Astrocyte (in vitro differentiated cells and primary cell): ENCODE results near the gene STXBP3. TPM values are rescaled to one million over a fixed set of nuclear protein-coding genes. Genes with fewer than 3 reads are reported as not detected.

ENCODE experiments used
- DNase-seq: peaks from one replicate; pipeline ENCODE4 v3.0.0-alpha.2; 2010; ENCODE audit warnings: low read depth
- FAIRE-seq: peaks from 2 replicates; lab custom pipeline; 2011; peaks lifted over from hg19 to GRCh38; lab: Jason Lieb, UNC
- H2AFZ ChIP-seq: 2 replicates; pipeline ENCODE4 v1.6.0; 2012; ENCODE audit warnings: low read depth, low read length, inconsistent platforms
- H3K27ac ChIP-seq: 2 replicates; pipeline ENCODE4 v1.5.1; 2011; ENCODE audit warnings: low read depth, low read length, inconsistent platforms
- H3K27me3 ChIP-seq: 2 replicates; pipeline ENCODE4 v1.6.0; 2011; ENCODE audit warnings: low read length, inconsistent platforms; ENCODE audit not compliant: insufficient read depth
- H3K36me3 ChIP-seq: 2 replicates; pipeline ENCODE4 v1.5.1; 2011; ENCODE audit warnings: low read length, inconsistent platforms; ENCODE audit not compliant: insufficient read depth
- H3K4me1 ChIP-seq: 2 replicates; pipeline ENCODE4 v1.5.1; 2011; ENCODE audit warnings: low read length, inconsistent platforms; ENCODE audit not compliant: insufficient read depth
- H3K4me2 ChIP-seq: 2 replicates; pipeline ENCODE4 v1.6.0; 2012; ENCODE audit warnings: low read length, inconsistent platforms
- H3K4me3 ChIP-seq: 2 replicates; pipeline ENCODE4 v1.5.1; 2011; ENCODE audit warnings: low read depth, mild to moderate bottlenecking, low read length, inconsistent platforms; ENCODE audit not compliant: insufficient read depth
- H3K79me2 ChIP-seq: 2 replicates; pipeline ENCODE4 v1.6.0; 2012; ENCODE audit warnings: mild to moderate bottlenecking, low read length, inconsistent platforms; ENCODE audit not compliant: insufficient read depth
- H3K9ac ChIP-seq: 2 replicates; pipeline ENCODE4 v1.6.0; 2012; ENCODE audit warnings: mild to moderate bottlenecking, low read length, inconsistent platforms
- H3K9me3 ChIP-seq: 2 replicates; pipeline ENCODE4 v1.5.1; 2012; ENCODE audit warnings: low read depth, mild to moderate bottlenecking, low read length, inconsistent platforms; ENCODE audit not compliant: insufficient read depth
- H4K20me1 ChIP-seq: 2 replicates; pipeline ENCODE4 v1.6.0; 2012; ENCODE audit warnings: low read length, inconsistent platforms; ENCODE audit not compliant: insufficient read depth
- H3K27ac Mint-ChIP-seq: one replicate; pipeline ENCODE4 v1.8.0; 2021; ENCODE audit warnings: mild to moderate bottlenecking, mixed read lengths; ENCODE audit not compliant: unreplicated experiment
- H3K27me3 Mint-ChIP-seq: one replicate; pipeline ENCODE4 v1.8.0; 2021; ENCODE audit warnings: low read depth, mixed read lengths; ENCODE audit not compliant: unreplicated experiment
- H3K36me3 Mint-ChIP-seq: one replicate; pipeline ENCODE4 v1.8.0; 2021; ENCODE audit warnings: low read depth, mixed read lengths; ENCODE audit not compliant: unreplicated experiment
- H3K4me1 Mint-ChIP-seq: one replicate; pipeline ENCODE4 v1.8.0; 2021; ENCODE audit warnings: low read depth, mixed read lengths; ENCODE audit not compliant: unreplicated experiment
- H3K4me3 Mint-ChIP-seq: one replicate; pipeline ENCODE4 v1.8.0; 2021; ENCODE audit warnings: mild to moderate bottlenecking, moderate library complexity, mixed read lengths; ENCODE audit not compliant: unreplicated experiment
- H3K9me3 Mint-ChIP-seq: one replicate; pipeline ENCODE4 v1.8.0; 2021; ENCODE audit warnings: mild to moderate bottlenecking, mixed read lengths; ENCODE audit not compliant: unreplicated experiment
- EZH2 ChIP-seq: IDR thresholded peaks from 2 replicates; pipeline ENCODE4 v1.6.1; 2012; ENCODE audit warnings: mild to moderate bottlenecking, low read length, inconsistent platforms; ENCODE audit not compliant: insufficient read depth
- total RNA-seq: library from RNA; stranded (reverse); gene quantifications from 2 replicates; pipeline ENCODE4 v1.2.1, GENCODE V29; 2021
- TF ChIP-seq, protein P1 (sequence below): IDR thresholded peaks from 2 replicates; pipeline ENCODE4 v1.5.1; 2011; ENCODE audit warnings: low read depth, mild to moderate bottlenecking, inconsistent platforms, low read length, moderate library complexity; ENCODE audit not compliant: insufficient read depth

The STXBP3 gene
- total RNA-seq, 1 donor from 2014 or later = 48.5 TPM

DNA sequence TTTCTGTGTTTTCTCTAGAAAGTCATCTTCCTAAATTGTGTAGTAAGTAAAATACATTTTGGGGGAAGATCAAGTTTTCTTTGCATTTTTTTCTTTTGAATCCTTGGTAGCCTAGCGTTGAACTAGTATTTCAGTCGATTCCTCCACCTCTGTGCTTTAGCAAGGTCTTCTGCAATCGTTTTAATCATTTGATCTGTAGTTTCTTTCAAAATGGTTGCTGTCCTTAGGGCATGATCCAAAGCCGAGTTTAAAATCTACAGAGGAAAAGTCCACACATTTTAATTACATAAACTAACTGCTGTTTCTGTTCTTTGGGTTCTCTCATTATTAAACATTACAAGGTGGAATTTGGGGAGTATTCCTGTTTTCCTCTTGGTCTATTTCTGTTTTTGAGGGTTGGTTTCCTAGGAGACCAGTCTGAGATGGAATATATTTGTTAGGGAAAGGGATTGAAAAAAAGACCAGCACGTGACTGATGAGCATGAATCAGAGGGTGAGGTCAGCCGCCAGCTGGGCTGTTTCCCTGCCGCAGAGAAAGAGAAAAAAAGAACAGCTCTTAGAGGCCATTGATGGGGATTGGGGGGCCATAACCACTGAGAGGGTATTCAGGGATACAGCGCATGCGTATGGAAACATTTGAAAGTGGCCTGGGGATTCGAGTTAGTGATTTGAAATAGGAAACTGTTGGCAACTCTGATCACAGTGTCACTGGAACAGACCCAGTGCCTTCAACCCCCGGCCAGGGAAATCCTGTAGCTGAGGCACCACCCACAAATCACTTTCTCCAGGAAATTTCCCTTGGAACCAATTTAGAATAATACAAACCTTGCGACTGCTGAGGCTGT is 69.8 kb downstream of the STXBP3 start:
- Histone ChIP-seq H2AFZ (peak overlapping the region; percentile 31), H3K27ac (peak overlapping the region; percentile 98), H3K4me3 (peak overlapping the region; percentile 59), H4K20me1 (no peaks in the 10 kb centered on the region), H3K9ac (peak overlapping the region; percentile 90), H3K79me2 (no peaks in the 10 kb centered on the region), H3K4me1 (peaks cover 32% of the 10 kb centered on the region), H3K4me2 (peak overlapping the region; percentile 87), H3K36me3 (no peaks in the 10 kb centered on the region), H3K9me3 (no peaks in the 10 kb centered on the region), H3K27me3 (no peaks in the 10 kb centered on the region)
- Mint-ChIP-seq H3K4me1 (peaks cover 20% of the 10 kb centered on the region), H3K4me3 (peak overlapping the region; percentile 13), H3K27ac (peak overlapping the region; percentile 98), H3K27me3 (no peaks in the 10 kb centered on the region), H3K36me3 (peaks cover 4% of the 10 kb centered on the region), H3K9me3 (peaks cover 5% of the 10 kb centered on the region)
- peak; percentile 90 for FAIRE-seq
- TF ChIP-seq EZH2 = no peak
- TF ChIP-seq, protein P1, sequence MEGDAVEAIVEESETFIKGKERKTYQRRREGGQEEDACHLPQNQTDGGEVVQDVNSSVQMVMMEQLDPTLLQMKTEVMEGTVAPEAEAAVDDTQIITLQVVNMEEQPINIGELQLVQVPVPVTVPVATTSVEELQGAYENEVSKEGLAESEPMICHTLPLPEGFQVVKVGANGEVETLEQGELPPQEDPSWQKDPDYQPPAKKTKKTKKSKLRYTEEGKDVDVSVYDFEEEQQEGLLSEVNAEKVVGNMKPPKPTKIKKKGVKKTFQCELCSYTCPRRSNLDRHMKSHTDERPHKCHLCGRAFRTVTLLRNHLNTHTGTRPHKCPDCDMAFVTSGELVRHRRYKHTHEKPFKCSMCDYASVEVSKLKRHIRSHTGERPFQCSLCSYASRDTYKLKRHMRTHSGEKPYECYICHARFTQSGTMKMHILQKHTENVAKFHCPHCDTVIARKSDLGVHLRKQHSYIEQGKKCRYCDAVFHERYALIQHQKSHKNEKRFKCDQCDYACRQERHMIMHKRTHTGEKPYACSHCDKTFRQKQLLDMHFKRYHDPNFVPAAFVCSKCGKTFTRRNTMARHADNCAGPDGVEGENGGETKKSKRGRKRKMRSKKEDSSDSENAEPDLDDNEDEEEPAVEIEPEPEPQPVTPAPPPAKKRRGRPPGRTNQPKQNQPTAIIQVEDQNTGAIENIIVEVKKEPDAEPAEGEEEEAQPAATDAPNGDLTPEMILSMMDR = no peak
- peak; percentile 91 for DNase-seq

DNA sequence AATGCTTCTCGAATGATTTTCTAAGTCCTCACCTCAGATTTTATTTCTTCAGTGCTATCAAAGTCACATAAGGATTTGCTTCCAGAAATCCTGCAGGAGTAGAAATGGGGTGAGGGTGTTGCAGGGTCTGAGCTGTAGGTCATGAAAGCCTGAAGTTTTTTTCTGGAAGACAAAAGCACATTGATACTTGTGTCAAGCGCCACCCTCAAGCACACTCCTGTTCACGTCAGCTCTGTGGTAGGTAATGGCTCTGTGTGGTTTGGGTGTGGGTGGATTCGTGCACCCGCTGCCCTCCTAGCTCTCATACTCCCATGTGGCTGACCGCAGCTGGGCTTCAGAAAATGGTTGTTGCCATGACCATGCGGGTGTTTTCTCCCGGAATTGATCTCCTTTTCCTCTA is 70.5 kb downstream of the STXBP3 start:
- Histone ChIP-seq H3K9ac (peak overlapping the region; percentile 90), H4K20me1 (no peaks in the 10 kb centered on the region), H2AFZ (peak overlapping the region; percentile 31), H3K36me3 (no peaks in the 10 kb centered on the region), H3K4me1 (peaks cover 32% of the 10 kb centered on the region), H3K27ac (peak overlapping the region; percentile 98), H3K4me3 (peak overlapping the region; percentile 59), H3K79me2 (no peaks in the 10 kb centered on the region), H3K4me2 (peak overlapping the region; percentile 87), H3K9me3 (no peaks in the 10 kb centered on the region), H3K27me3 (no peaks in the 10 kb centered on the region)
- Mint-ChIP-seq H3K4me3 (no peak overlapping the region), H3K27me3 (peaks cover 5% of the 10 kb centered on the region), H3K27ac (peak overlapping the region; percentile 98), H3K36me3 (no peaks in the 10 kb centered on the region), H3K9me3 (peaks cover 9% of the 10 kb centered on the region), H3K4me1 (peaks cover 20% of the 10 kb centered on the region)
- DNase-seq (peak; percentile 98), FAIRE-seq (no peak)
- TF ChIP-seq, protein P1 = no peak
- no peak for TF ChIP-seq EZH2

DNA sequence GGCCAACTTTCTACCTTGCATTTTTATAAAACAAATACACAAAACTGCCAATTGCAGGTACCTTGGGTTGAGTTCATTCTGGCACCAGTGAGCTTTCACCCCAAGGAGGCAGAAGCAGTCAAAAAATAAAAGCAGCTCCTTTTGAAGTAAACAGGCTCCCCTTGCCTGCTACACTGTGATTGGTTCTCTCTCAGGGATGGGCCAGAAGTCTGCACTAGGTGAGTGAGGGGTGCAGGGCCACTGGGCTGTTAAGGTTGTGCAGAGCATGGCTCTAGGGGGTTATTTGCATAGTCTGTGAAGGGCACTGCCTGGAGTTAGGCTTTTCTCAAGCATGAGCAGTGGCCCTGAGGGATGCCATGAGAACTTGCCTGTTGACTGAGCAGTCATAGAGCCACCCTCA is 71.3 kb downstream of the STXBP3 start:
- TF ChIP-seq EZH2 = no peak
- Mint-ChIP-seq H3K4me3 (no peak overlapping the region), H3K9me3 (peaks cover 9% of the 10 kb centered on the region), H3K27ac (peak overlapping the region; percentile 26), H3K27me3 (peaks cover 12% of the 10 kb centered on the region), H3K4me1 (peaks cover 20% of the 10 kb centered on the region), H3K36me3 (no peaks in the 10 kb centered on the region)
- H3K4me1 ChIP-seq = peaks cover 32% of the 10 kb centered on the region
- H3K9ac ChIP-seq = no peak overlapping the region
- H4K20me1 ChIP-seq = no peaks in the 10 kb centered on the region
- no peaks in the 10 kb centered on the region for H3K9me3 ChIP-seq
- H3K79me2 ChIP-seq = no peaks in the 10 kb centered on the region
- no peak overlapping the region for H3K4me2 ChIP-seq
- no peaks in the 10 kb centered on the region for H3K36me3 ChIP-seq
- no peak overlapping the region for H2AFZ ChIP-seq
- peak overlapping the region; percentile 41 for H3K27ac ChIP-seq
- DNase-seq = no peak
- no peaks in the 10 kb centered on the region for H3K27me3 ChIP-seq
- FAIRE-seq = no peak
- no peak overlapping the region for H3K4me3 ChIP-seq
